ENCODE results near the gene CD320. TPM values are rescaled to one million over a fixed set of nuclear protein-coding genes. Genes with fewer than 3 reads are reported as not detected.
"Not testable (repeated sequence)": the region's sequence is repeated elsewhere in the genome, so short reads cannot be mapped to it uniquely, and the experiment has no call there.

The CD320 gene
- total RNA-seq, 3 donors from 2014 or later (not counting 1 experiment from before 2014, with no cell fraction given): 17.0 to 47.1 (median 38.7) TPM

DNA sequence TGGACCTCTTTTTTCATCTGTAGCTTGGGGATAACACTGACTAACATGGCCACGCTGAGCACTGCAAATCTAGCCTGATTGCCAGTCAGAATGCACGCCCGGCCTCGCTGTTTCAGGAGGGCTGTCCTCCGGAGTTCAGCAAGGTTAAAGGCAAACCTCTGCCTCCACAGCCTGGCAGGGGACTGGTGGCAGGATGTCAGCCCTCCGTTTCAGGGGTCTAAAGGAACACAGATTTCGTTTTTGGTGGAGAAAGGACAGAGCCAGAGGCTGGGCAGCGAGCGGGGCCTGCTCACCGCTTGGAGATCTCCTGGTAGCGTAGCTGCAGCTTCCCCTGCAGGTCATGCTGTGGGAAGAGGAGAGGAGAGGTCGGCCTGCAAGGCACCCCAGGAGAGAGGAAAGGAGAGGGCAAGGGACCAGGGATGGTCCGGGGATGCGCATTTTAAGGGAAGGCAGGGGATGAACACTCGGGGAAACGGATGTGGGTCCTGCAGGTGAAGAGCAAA lies 12.5 kb upstream of the CD320 start:
- Mint-ChIP-seq H3K9me3 (no peaks in the 10 kb centered on the region), H3K27ac (peak overlapping the region; percentile 99 to 100), H3K27me3 (ENCODE audit: low read depth in 2 of 2) (no peaks in the 10 kb centered on the region), H3K4me1 (peaks cover 24 to 33% of the 10 kb centered on the region in 2 donors), H3K4me3 (peak overlapping the region; percentile 100), H3K36me3 (no peaks in the 10 kb centered on the region)
- Histone ChIP-seq H3K9me3 (ENCODE audit: control insufficient read depth, insufficient read depth, low read length) (no peaks in the 10 kb centered on the region), H3K4me1 (ENCODE audit: control insufficient read depth, insufficient read depth, low read length) (peaks cover 31% of the 10 kb centered on the region), H3K36me3 (ENCODE audit: control insufficient read depth, insufficient read depth, low read length) (peaks cover 26% of the 10 kb centered on the region), H3K27ac (ENCODE audit: low read length) (peak overlapping the region; percentile 93), H3K27me3 (ENCODE audit: control insufficient read depth, insufficient read depth, low read length) (no peaks in the 10 kb centered on the region), H3K4me3 (ENCODE audit: low read length) (peak overlapping the region; percentile 90)
- DNase-seq (no peak), ATAC-seq (no peak)
- WGBS (ENCODE audit: insufficient coverage): 4% methylated on average over 16 of the region's 16 CpGs
- TF ChIP-seq CTCF (IDR thresholded peaks at IDR 0.05): no peak
- intact Hi-C loops (cut with micrococcal nuclease): loop anchor here (1.0 kb wide), 1 partner anchor 12 kb away; the partner anchor contains the start of gene CD320

DNA sequence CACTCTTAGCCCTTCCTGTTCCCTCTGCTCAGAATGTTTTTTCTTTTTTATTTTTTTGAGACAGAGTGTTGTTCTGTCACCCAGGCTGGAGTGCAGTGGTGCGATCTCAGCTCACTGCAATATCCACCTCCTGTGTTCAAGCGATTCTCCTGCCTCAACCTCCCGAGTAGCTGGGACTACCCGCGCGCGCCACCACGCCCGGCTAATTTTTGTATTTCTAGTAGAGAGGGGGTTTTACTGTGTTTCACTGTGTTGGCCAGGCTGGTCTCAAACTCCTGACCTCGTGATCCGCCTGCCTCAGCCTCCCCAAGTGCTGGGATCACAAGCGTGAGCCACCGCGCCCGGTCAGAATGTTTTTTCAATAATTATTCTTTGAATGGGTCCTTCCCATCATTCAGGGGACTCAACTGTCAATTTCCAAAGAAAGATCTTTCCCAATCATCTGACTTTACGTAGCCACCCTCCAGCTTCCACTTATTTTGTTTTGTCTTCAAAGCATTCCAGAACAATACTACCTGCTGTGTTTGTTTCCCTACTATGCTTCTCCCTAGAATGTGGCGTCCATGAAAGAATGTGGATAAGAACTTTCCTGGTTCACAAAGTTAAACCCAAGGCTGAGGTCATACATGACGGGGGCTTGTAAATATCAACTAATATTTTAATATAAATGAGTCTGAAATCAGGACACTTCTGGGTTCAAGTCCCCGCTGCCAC lies 11.8 kb upstream of the CD320 start:
- Histone ChIP-seq H3K27me3 (ENCODE audit: control insufficient read depth, insufficient read depth, low read length) (no peaks in the 10 kb centered on the region), H3K4me1 (ENCODE audit: control insufficient read depth, insufficient read depth, low read length) (peaks cover 31% of the 10 kb centered on the region), H3K36me3 (ENCODE audit: control insufficient read depth, insufficient read depth, low read length) (peaks cover 33% of the 10 kb centered on the region), H3K9me3 (ENCODE audit: control insufficient read depth, insufficient read depth, low read length) (no peaks in the 10 kb centered on the region), H3K27ac (ENCODE audit: low read length) (peak overlapping the region; percentile 93), H3K4me3 (ENCODE audit: low read length) (no peak overlapping the region)
- no peak for DNase-seq
- H3K9me3 Mint-ChIP-seq: no peaks in the 10 kb centered on the region
- intact Hi-C loops (cut with micrococcal nuclease): no loop called here
- no peaks in the 10 kb centered on the region for H3K27me3 Mint-ChIP-seq (ENCODE audit: low read depth in 2 of 2)
- H3K4me1 Mint-ChIP-seq: peaks cover 24 to 33% of the 10 kb centered on the region in 2 donors
- H3K27ac Mint-ChIP-seq: peak overlapping the region; percentile 99 to 100
- 94% methylated on average over 12 of the region's 19 CpGs for WGBS (ENCODE audit: insufficient coverage)
- no peak for ATAC-seq
- H3K4me3 Mint-ChIP-seq: peak overlapping the region; percentile 100
- no peaks in the 10 kb centered on the region for H3K36me3 Mint-ChIP-seq
- TF ChIP-seq CTCF (IDR thresholded peaks at IDR 0.05): no peak

- H3K4me3 ChIP-seq (ENCODE audit: low read length); ATAC-seq; intact Hi-C loops (cut with micrococcal nuclease); H3K27ac Mint-ChIP-seq; H3K36me3 Mint-ChIP-seq; H3K27me3 ChIP-seq (ENCODE audit: control insufficient read depth, insufficient read depth, low read length); H3K27me3 Mint-ChIP-seq (ENCODE audit: low read depth in 2 of 2); H3K27ac ChIP-seq (ENCODE audit: low read length); H3K9me3 Mint-ChIP-seq; H3K9me3 ChIP-seq (ENCODE audit: control insufficient read depth, insufficient read depth, low read length); DNase-seq: not testable (repeated sequence)
- Mint-ChIP-seq H3K4me1 (peaks cover 24 to 33% of the 10 kb centered on the region in 2 donors), H3K4me3 (peak overlapping the region; percentile 6)
- Histone ChIP-seq H3K36me3 (ENCODE audit: control insufficient read depth, insufficient read depth, low read length) (peaks cover 27% of the 10 kb centered on the region), H3K4me1 (ENCODE audit: control insufficient read depth, insufficient read depth, low read length) (peaks cover 31% of the 10 kb centered on the region)
- 89% methylated on average over 7 of the region's 9 CpGs for WGBS (ENCODE audit: insufficient coverage)
Measured at GRCh38 chr19:8318835-8319234, 10.7 kb upstream of the CD320 start.

DNA sequence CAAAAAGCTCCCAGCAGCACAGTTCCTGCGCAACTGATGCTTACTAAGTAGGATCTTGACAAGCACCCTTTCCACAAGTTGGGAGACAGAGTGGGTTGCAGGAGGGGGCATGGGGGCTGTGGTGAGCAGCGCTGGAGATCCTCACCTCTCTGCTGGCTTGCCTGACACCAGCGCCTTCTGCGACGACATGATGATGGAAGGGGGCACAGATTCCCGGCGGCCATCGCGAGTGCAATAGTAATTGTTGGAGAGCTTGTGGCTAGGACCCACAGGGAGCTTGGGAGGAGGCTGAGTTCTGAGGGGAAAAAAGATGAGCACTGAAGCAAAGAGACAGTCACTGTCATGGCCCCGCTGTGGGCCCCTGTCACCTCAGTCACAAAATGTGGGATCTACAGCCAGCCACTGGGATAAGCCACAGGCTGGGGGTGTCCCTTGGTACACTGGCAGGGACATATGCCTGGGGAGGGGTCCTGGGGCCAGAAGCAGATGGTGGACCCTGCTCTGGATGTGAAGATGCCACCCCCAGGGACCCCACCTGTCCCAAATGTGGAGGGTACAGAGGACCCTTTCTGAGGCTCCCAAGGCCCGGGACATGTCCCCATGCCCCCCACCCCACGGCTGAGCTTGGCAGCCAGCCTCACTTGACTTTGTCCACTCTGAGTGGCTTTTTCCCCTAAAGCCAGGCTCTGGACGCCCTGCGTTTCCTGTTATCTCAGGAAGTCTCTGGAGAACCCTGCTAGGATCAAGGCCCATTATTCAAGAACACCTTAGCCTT lies 8.4 kb upstream of the CD320 start:
- Mint-ChIP-seq H3K27ac (no peak overlapping the region), H3K9me3 (no peaks in the 10 kb centered on the region), H3K4me3 (no peak overlapping the region), H3K4me1 (peaks cover 18 to 22% of the 10 kb centered on the region in 2 donors), H3K36me3 (no peaks in the 10 kb centered on the region), H3K27me3 (ENCODE audit: low read depth in 2 of 2) (no peaks in the 10 kb centered on the region)
- TF ChIP-seq CTCF (IDR thresholded peaks at IDR 0.05): no peak
- WGBS (ENCODE audit: insufficient coverage): 96% methylated on average over 14 of the region's 14 CpGs
- ATAC-seq (no peak), DNase-seq (no peak)
- Histone ChIP-seq H3K27me3 (ENCODE audit: control insufficient read depth, insufficient read depth, low read length) (no peaks in the 10 kb centered on the region), H3K36me3 (ENCODE audit: control insufficient read depth, insufficient read depth, low read length) (peaks cover 25% of the 10 kb centered on the region), H3K4me3 (ENCODE audit: low read length) (no peak overlapping the region), H3K4me1 (ENCODE audit: control insufficient read depth, insufficient read depth, low read length) (peaks cover 15% of the 10 kb centered on the region), H3K9me3 (ENCODE audit: control insufficient read depth, insufficient read depth, low read length) (no peaks in the 10 kb centered on the region), H3K27ac (ENCODE audit: low read length) (no peak overlapping the region)
- intact Hi-C loops (cut with micrococcal nuclease): no loop called here

- H3K27ac ChIP-seq (ENCODE audit: low read length); H3K27me3 Mint-ChIP-seq (ENCODE audit: low read depth in 2 of 2); ATAC-seq; H3K9me3 Mint-ChIP-seq; DNase-seq; H3K4me3 ChIP-seq (ENCODE audit: low read length); H3K4me1 ChIP-seq (ENCODE audit: control insufficient read depth, insufficient read depth, low read length); H3K27ac Mint-ChIP-seq; H3K36me3 Mint-ChIP-seq; H3K4me3 Mint-ChIP-seq; H3K4me1 Mint-ChIP-seq; H3K27me3 ChIP-seq (ENCODE audit: control insufficient read depth, insufficient read depth, low read length); H3K9me3 ChIP-seq (ENCODE audit: control insufficient read depth, insufficient read depth, low read length); intact Hi-C loops (cut with micrococcal nuclease): not testable (repeated sequence)
- 94% methylated on average over 11 of the region's 11 CpGs for WGBS (ENCODE audit: insufficient coverage)
- H3K36me3 ChIP-seq (ENCODE audit: control insufficient read depth, insufficient read depth, low read length): peaks cover 34% of the 10 kb centered on the region
Measured at GRCh38 chr19:8314981-8315640, 7.0 kb upstream of the CD320 start.
